Vagina (tissue), 2 donors: ENCODE data around the gene SLC23A2.
"Not testable (repeated sequence)": the region's sequence is repeated elsewhere in the genome, so short reads cannot be mapped to it uniquely, and the experiment has no call there.

Experiments used
- POLR2AphosphoS5 ChIP-seq, 2 donors: sonication (generic); formaldehyde crosslinking; IDR thresholded peaks; one replicate each; pipeline ENCODE4 v1.9.0; 2017; ENCODE audit warnings: antibody characterized with exemption in 2 of 2, mild to moderate bottlenecking in 2 of 2, low read depth in 1 of 2; ENCODE audit not compliant: insufficient read depth in 1 of 2
- TF ChIP-seq, protein P1 (sequence below), 3 experiments: fragments of 450-650 bp in 2 of 3; fragments of 200-600 bp in 1 of 3; sonication (generic) in 1 of 3; IDR thresholded peaks; one replicate each; pipeline ENCODE4 v1.5.1; 2017 to 2019; ENCODE audit warnings: antibody characterized with exemption in 3 of 3, mild to moderate bottlenecking in 2 of 3, moderate library complexity in 2 of 3

DNA sequence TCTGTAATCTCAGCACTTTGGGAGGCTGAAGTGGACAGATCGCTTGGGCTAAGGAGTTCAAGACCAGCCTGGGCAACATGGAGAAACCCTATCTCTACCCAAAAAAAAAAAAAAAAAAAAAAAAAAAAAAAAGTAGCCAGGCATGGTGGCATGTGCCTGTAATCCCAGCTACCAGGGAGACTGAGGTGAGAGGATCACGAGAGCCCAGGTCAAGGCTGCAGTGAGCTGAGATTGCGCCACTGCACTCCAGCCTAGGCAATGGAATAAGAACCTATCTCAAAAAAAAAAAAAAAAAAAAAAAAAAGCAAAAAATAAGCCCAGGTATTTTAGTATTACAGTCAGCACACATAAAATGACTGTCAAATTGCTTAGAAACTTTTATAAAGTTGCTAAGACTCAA, 152.5 kb downstream of the SLC23A2 start:
- TF ChIP-seq, protein P1, sequence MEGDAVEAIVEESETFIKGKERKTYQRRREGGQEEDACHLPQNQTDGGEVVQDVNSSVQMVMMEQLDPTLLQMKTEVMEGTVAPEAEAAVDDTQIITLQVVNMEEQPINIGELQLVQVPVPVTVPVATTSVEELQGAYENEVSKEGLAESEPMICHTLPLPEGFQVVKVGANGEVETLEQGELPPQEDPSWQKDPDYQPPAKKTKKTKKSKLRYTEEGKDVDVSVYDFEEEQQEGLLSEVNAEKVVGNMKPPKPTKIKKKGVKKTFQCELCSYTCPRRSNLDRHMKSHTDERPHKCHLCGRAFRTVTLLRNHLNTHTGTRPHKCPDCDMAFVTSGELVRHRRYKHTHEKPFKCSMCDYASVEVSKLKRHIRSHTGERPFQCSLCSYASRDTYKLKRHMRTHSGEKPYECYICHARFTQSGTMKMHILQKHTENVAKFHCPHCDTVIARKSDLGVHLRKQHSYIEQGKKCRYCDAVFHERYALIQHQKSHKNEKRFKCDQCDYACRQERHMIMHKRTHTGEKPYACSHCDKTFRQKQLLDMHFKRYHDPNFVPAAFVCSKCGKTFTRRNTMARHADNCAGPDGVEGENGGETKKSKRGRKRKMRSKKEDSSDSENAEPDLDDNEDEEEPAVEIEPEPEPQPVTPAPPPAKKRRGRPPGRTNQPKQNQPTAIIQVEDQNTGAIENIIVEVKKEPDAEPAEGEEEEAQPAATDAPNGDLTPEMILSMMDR (IDR thresholded peaks at IDR 0.05): not testable (repeated sequence)
- not testable (repeated sequence) for TF ChIP-seq POLR2AphosphoS5 (IDR thresholded peaks at IDR 0.05; ENCODE audit: insufficient read depth in 1 of 2, low read depth in 1 of 2)
